Lower leg skin (tissue), 3 donors: Measurements from ENCODE around the gene BBS9.

Experiments used
- CTCF ChIP-seq, 3 donors: fragments of 450-650 bp; IDR thresholded peaks; one replicate each; pipeline ENCODE4 v1.5.1; 2016; ENCODE audit warnings: antibody characterized with exemption in 3 of 3, mild to moderate bottlenecking in 3 of 3, moderate library complexity in 2 of 3
- POLR2A ChIP-seq, 2 donors: fragments of 450-650 bp; IDR thresholded peaks; one replicate each; pipeline ENCODE4 v1.6.1; 2016 to 2017; ENCODE audit warnings: antibody characterized with exemption in 2 of 2, mild to moderate bottlenecking in 1 of 2, moderate library complexity in 1 of 2

- TF ChIP-seq CTCF (IDR thresholded peaks at IDR 0.05): no peak
- TF ChIP-seq POLR2A (IDR thresholded peaks at IDR 0.05): no peak
Measured at GRCh38 chr7:33412331-33412730, 283.0 kb downstream of the BBS9 start.
